Activated naive CD4-positive, alpha-beta T cell (primary cell): ENCODE measurements around the gene KSR2.

Experiments used
- DNase-seq, 4 experiments: peaks; one replicate each; lab custom pipeline; 2025; lab: John Stamatoyannopoulos, UW

KSR2 gene

GRCh38 chr12:117527479-117527855 is 441.3 kb downstream of the KSR2 start:
- DNase-seq = no peak

GRCh38 chr12:117526757-117527478 is 441.9 kb downstream of the KSR2 start:
- DNase-seq = no peak

GRCh38 chr12:117525766-117526165 is 443.0 kb downstream of the KSR2 start:
- no peak for DNase-seq

- no peak for DNase-seq
These were observed 444.0 kb downstream of the KSR2 start for GRCh38 chr12:117524806-117525205.

GRCh38 chr12:117523971-117524370 is 444.8 kb downstream of the KSR2 start:
- no peak for DNase-seq

- DNase-seq = no peak
These were observed 446.2 kb downstream of the KSR2 start for GRCh38 chr12:117522559-117522958.

GRCh38 chr12:117521867-117522266 is 446.9 kb downstream of the KSR2 start:
- DNase-seq = no peak

- no peak for DNase-seq
These were observed 447.4 kb downstream of the KSR2 start for GRCh38 chr12:117521346-117521745.

- no peak for DNase-seq
These were observed 450.1 kb downstream of the KSR2 start for GRCh38 chr12:117518594-117519270.

GRCh38 chr12:117517219-117517739 is 451.5 kb downstream of the KSR2 start:
- DNase-seq = no peak

GRCh38 chr12:117516034-117516433 is 452.8 kb downstream of the KSR2 start:
- DNase-seq = no peak

GRCh38 chr12:117514016-117514415 is 454.8 kb downstream of the KSR2 start:
- DNase-seq = no peak

- DNase-seq = no peak
These were observed 455.4 kb downstream of the KSR2 start for GRCh38 chr12:117513353-117513752.

- DNase-seq = no peak
These were observed 460.3 kb downstream of the KSR2 start for GRCh38 chr12:117508468-117508867.

GRCh38 chr12:117507548-117507947 is 461.2 kb downstream of the KSR2 start:
- DNase-seq = no peak

GRCh38 chr12:117506333-117506732 is 462.5 kb downstream of the KSR2 start:
- no peak for DNase-seq

GRCh38 chr12:117502633-117503032 is 466.2 kb downstream of the KSR2 start:
- no peak for DNase-seq

GRCh38 chr12:117502233-117502632 is 466.6 kb downstream of the KSR2 start:
- no peak for DNase-seq

GRCh38 chr12:117501076-117501869 is 467.5 kb downstream of the KSR2 start:
- no peak for DNase-seq

GRCh38 chr12:117499759-117500485 is 468.9 kb downstream of the KSR2 start:
- DNase-seq = no peak

- DNase-seq = no peak
These were observed 469.9 kb downstream of the KSR2 start for GRCh38 chr12:117498880-117499279.

GRCh38 chr12:117498256-117498655 is 470.5 kb downstream of the KSR2 start:
- DNase-seq = no peak
